Endodermal cell (in vitro differentiated cells): Measurements from ENCODE around the gene ZDHHC5. TPM values are rescaled to one million over a fixed set of nuclear protein-coding genes. Genes with fewer than 3 reads are reported as not detected.

Experiments used
- DNase-seq: peaks from one replicate; pipeline ENCODE4 v3.0.0-alpha.2; 2017
- H3K27ac ChIP-seq: 2 replicates; pipeline ENCODE4 v1.5.1; 2013; ENCODE audit warnings: mild to moderate bottlenecking, low read depth, low read length, moderate library complexity
- H3K27me3 ChIP-seq: 2 replicates; pipeline ENCODE4 v1.6.1; 2013; ENCODE audit warnings: mild to moderate bottlenecking, low read length, moderate library complexity; ENCODE audit not compliant: insufficient read depth, control insufficient read depth, poor library complexity, severe bottlenecking
- H3K36me3 ChIP-seq: 2 replicates; pipeline ENCODE4 v1.7.0; 2013; ENCODE audit warnings: mild to moderate bottlenecking, low read length, moderate library complexity; ENCODE audit not compliant: control insufficient read depth, insufficient read depth
- H3K4me1 ChIP-seq: one replicate; pipeline ENCODE4 v1.7.0; 2013; ENCODE audit warnings: low read length; ENCODE audit not compliant: control insufficient read depth, insufficient read depth
- H3K4me3 ChIP-seq: 2 replicates; pipeline ENCODE4 v1.5.1; 2013; ENCODE audit warnings: mild to moderate bottlenecking, low read length, moderate library complexity
- H3K9ac ChIP-seq: 2 replicates; pipeline ENCODE4 v1.6.1; 2013; ENCODE audit warnings: mild to moderate bottlenecking, low read length, moderate library complexity; ENCODE audit not compliant: poor library complexity, severe bottlenecking; ENCODE audit errors: extremely low read depth
- H3K9me3 ChIP-seq: 2 replicates; pipeline ENCODE4 v1.6.1; 2013; ENCODE audit warnings: mild to moderate bottlenecking, low read length, moderate library complexity; ENCODE audit not compliant: control insufficient read depth
- H3K27ac Mint-ChIP-seq: 2 replicates; pipeline ENCODE4 v1.8.0; 2020; ENCODE audit warnings: mixed read lengths
- H3K27me3 Mint-ChIP-seq: 2 replicates; pipeline ENCODE4 v1.8.0; 2021; ENCODE audit warnings: mild to moderate bottlenecking, mixed read lengths; ENCODE audit not compliant: insufficient read depth
- H3K36me3 Mint-ChIP-seq: 2 replicates; pipeline ENCODE4 v1.8.0; 2020; ENCODE audit warnings: low read depth, mixed read lengths
- H3K4me1 Mint-ChIP-seq: 2 replicates; pipeline ENCODE4 v1.8.0; 2020; ENCODE audit warnings: mixed read lengths
- H3K4me3 Mint-ChIP-seq: 2 replicates; pipeline ENCODE4 v1.8.0; 2020; ENCODE audit warnings: mild to moderate bottlenecking, moderate library complexity, mixed read lengths
- H3K9me3 Mint-ChIP-seq: 2 replicates; pipeline ENCODE4 v1.8.0; 2020; ENCODE audit warnings: mild to moderate bottlenecking, mixed read lengths
- CTCF ChIP-seq: fragments of 200-600 bp; sonication (generic); conservative IDR thresholded peaks from 2 replicates; pipeline ENCODE4 v1.5.0; 2021; ENCODE audit warnings: antibody characterized with exemption, mild to moderate bottlenecking
- WGBS, 2 experiments: methylation state at CpG; one replicate each; pipeline versions ENCODE4 v1.1.5 to v1.1.7; 2013; ENCODE audit warnings: missing lambda C conversion rate in 2 of 2, mixed read lengths in 1 of 2; ENCODE audit not compliant: insufficient coverage in 1 of 2, insufficient read length in 1 of 2; 5-methylcytosine and 5-hydroxymethylcytosine counted together
- total RNA-seq, 2 donors: library from RNA; stranded (reverse); fragmentation: NEBNext Ultra II Directional in 1 of 2; extraction: Animal tissue kit (Norgen Biotek cat#: 25700) in 1 of 2; gene quantifications; 2 replicates in 1 of 2; 3 replicates in 1 of 2; pipeline ENCODE4 v1.2.1, GENCODE V29; 2021

ZDHHC5 gene
- total RNA-seq, 2 donors from 2014 or later, result 70.7 to 77.1 TPM

- H3K27me3 ChIP-seq, result no peaks in the 10 kb centered on the region
These were observed 494 bp downstream of the ZDHHC5 start for GRCh38 chr11:57668434-57668782.

GRCh38 chr11:57674251-57674650, 6.3 kb downstream of the ZDHHC5 start:
- Mint-ChIP-seq H3K27ac (peak overlapping the region; percentile 68), H3K4me1 (peaks cover 54% of the 10 kb centered on the region), H3K27me3 (no peaks in the 10 kb centered on the region), H3K4me3 (no peak overlapping the region), H3K9me3 (no peaks in the 10 kb centered on the region), H3K36me3 (peaks cover 47% of the 10 kb centered on the region)
- H3K9ac ChIP-seq, result no peak overlapping the region
- peak overlapping the region; percentile 67 for H3K4me3 ChIP-seq
- TF ChIP-seq CTCF, result no peak
- H3K27me3 ChIP-seq, result no peaks in the 10 kb centered on the region
- DNase-seq, result no peak
- no peaks in the 10 kb centered on the region for H3K9me3 ChIP-seq
- H3K4me1 ChIP-seq, result peaks cover 19% of the 10 kb centered on the region
- no peak overlapping the region for H3K27ac ChIP-seq
- peaks cover 46% of the 10 kb centered on the region for H3K36me3 ChIP-seq

More at GRCh38 chr11:57668434-57668782, 494 bp downstream of the ZDHHC5 start:
- H3K36me3 Mint-ChIP-seq, result peaks cover 22% of the 10 kb centered on the region
- peak overlapping the region; percentile 99 for H3K27ac ChIP-seq
- H3K4me3 Mint-ChIP-seq, result peak overlapping the region; percentile 94
- no peak for DNase-seq
- peaks cover 22% of the 10 kb centered on the region for H3K36me3 ChIP-seq
- peak overlapping the region; percentile 92 for H3K4me3 ChIP-seq
- H3K4me1 Mint-ChIP-seq, result peaks cover 27% of the 10 kb centered on the region
- peak overlapping the region; percentile 97 for H3K9ac ChIP-seq
- H3K27me3 Mint-ChIP-seq, result no peaks in the 10 kb centered on the region
- TF ChIP-seq CTCF, result no peak
- peak overlapping the region; percentile 100 for H3K27ac Mint-ChIP-seq
- no peaks in the 10 kb centered on the region for H3K9me3 ChIP-seq
- H3K9me3 Mint-ChIP-seq, result no peaks in the 10 kb centered on the region
- WGBS, 2 experiments, result 0 to 1% methylated on average over 21 to 31 of the region's 31 CpGs
- no peaks in the 10 kb centered on the region for H3K4me1 ChIP-seq

GRCh38 chr11:57675176-57675941, 7.4 kb downstream of the ZDHHC5 start:
- peak overlapping the region; percentile 28 for H3K4me3 Mint-ChIP-seq
- H3K27ac ChIP-seq, result no peak overlapping the region
- H3K27me3 ChIP-seq, result no peaks in the 10 kb centered on the region
- no peaks in the 10 kb centered on the region for H3K9me3 Mint-ChIP-seq
- peaks cover 47% of the 10 kb centered on the region for H3K36me3 Mint-ChIP-seq
- peak overlapping the region; percentile 71 for H3K27ac Mint-ChIP-seq
- H3K9ac ChIP-seq, result no peak overlapping the region
- DNase-seq, result no peak
- H3K9me3 ChIP-seq, result no peaks in the 10 kb centered on the region
- TF ChIP-seq CTCF, result peak; percentile 22
- peaks cover 52% of the 10 kb centered on the region for H3K36me3 ChIP-seq
- peak overlapping the region; percentile 67 for H3K4me3 ChIP-seq
- WGBS, 2 experiments, result 75 to 82% methylated on average over 2 to 3 of the region's 3 CpGs
- H3K4me1 ChIP-seq, result peaks cover 24% of the 10 kb centered on the region
- no peaks in the 10 kb centered on the region for H3K27me3 Mint-ChIP-seq
- H3K4me1 Mint-ChIP-seq, result peaks cover 57% of the 10 kb centered on the region
